Upper lobe of left lung (tissue), 4 donors: ENCODE data around the gene THTPA.

ENCODE experiments used
- CTCF ChIP-seq, 6 experiments: fragments of 450-650 bp in 4 of 6; fragments of 200-600 bp in 2 of 6; sonication (generic) in 2 of 6; IDR thresholded peaks; one replicate each; pipeline ENCODE4 v1.5.1; 2016 to 2019; ENCODE audit warnings: antibody characterized with exemption in 6 of 6
- POLR2AphosphoS5 ChIP-seq, 2 donors: sonication (generic); formaldehyde crosslinking; IDR thresholded peaks; one replicate each; pipeline ENCODE4 v1.5.1; 2017; ENCODE audit warnings: antibody characterized with exemption in 2 of 2

- no peak for TF ChIP-seq POLR2AphosphoS5 (IDR thresholded peaks at IDR 0.05)
- no peak for TF ChIP-seq CTCF (IDR thresholded peaks at IDR 0.05)
Measured at GRCh38 chr14:23512156-23512555, 43.9 kb upstream of the THTPA start.
